ENCODE measurements around the gene AMOTL1.
"Not testable (repeated sequence)": the region's sequence is repeated elsewhere in the genome, so short reads cannot be mapped to it uniquely, and the experiment has no call there.

AMOTL1 gene

DNA sequence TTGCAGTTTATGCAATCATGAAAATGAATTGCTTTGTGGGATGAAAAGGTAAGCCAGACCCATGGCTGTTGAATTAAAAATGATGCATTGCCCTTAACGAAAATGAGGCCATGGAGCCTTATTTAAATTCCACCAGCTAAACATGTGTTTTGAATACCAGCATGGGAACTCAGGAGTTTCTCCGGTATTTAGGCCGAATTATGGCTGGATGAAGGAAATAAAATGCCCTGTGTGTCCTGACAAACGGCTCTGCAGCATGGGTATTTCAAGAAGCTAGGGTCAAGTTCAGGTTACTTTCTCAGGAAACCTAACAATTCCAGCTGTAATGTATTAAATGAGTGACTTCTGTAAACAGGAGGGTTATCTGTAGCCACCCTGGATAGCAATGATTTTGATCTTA, 38.3 kb downstream of the AMOTL1 start:
- TF ChIP-seq, protein P1, sequence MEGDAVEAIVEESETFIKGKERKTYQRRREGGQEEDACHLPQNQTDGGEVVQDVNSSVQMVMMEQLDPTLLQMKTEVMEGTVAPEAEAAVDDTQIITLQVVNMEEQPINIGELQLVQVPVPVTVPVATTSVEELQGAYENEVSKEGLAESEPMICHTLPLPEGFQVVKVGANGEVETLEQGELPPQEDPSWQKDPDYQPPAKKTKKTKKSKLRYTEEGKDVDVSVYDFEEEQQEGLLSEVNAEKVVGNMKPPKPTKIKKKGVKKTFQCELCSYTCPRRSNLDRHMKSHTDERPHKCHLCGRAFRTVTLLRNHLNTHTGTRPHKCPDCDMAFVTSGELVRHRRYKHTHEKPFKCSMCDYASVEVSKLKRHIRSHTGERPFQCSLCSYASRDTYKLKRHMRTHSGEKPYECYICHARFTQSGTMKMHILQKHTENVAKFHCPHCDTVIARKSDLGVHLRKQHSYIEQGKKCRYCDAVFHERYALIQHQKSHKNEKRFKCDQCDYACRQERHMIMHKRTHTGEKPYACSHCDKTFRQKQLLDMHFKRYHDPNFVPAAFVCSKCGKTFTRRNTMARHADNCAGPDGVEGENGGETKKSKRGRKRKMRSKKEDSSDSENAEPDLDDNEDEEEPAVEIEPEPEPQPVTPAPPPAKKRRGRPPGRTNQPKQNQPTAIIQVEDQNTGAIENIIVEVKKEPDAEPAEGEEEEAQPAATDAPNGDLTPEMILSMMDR (conservative IDR thresholded peaks at IDR 0.05), result no peak
- no peak for TF ChIP-seq ZFX (IDR thresholded peaks at IDR 0.05)
- H3K27ac ChIP-seq, result no peak overlapping the region

DNA sequence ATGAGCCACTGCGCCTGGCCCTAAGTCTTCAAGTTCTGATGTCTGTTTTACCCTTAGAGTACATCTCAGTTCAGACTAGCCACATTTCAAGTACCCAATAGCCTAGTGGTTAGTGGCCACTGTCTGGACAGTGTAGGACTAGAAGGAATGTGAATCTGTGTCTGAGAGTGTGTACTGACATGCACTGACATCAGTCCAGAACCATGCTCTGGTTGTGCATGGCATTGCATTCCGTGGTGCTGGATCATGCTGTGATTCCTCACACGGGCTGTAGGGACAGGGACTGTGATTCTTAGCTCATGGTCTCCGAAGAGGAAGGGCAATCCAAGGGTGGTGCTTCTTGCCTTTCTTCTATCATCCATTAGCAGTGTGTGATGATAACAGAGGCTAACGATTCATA, 41.1 kb downstream of the AMOTL1 start:
- no peak overlapping the region for H3K27ac ChIP-seq
- TF ChIP-seq, protein P1 (conservative IDR thresholded peaks at IDR 0.05), result no peak
- no peak for TF ChIP-seq ZFX (IDR thresholded peaks at IDR 0.05)

DNA sequence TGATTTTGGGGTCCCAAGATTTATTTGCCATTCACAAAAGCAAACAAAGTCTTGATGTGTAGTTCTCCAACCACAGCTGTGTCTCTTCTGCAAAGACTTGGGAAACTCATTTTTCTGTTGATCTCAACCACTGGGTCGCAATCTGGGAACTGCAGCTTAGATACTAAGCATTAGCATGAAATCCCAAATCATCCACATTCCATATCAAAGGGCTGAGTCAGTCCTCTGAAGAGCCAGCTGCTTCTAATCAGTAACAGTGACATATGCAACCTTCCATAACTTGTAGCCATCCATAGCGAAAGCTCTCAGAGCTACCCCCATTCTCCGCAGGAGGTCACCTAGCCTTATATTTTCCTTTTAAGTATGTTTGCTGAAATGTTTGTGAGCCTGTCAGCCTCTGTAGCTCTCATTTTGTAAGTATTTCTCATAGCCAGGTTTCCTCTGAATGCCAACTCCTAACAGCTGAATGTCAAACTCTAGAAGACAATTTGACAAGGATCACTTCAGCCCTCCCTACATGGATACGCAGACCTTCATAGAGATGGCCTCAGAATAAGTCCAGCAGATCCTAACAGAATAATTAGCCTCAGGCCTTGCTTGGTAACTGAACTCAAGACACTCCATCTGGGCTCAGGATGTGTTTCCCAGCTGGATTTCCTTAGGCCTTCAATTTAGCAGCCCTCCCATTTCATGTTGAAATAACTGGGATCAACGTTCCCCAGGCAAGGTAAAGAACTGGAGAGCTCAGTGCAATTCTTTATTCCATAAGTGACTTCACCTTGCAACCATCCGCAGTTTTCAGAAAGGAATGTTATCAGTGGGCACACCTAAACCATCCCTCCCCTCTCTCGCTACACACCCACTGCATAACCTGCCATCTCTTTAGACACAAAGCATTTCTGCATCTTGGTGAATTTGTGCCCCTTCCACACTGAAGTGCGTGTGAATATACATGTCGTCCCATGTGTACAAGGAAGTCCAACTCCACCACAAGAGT, 44.9 kb downstream of the AMOTL1 start:
- H3K27ac ChIP-seq, result not testable (repeated sequence)

DNA sequence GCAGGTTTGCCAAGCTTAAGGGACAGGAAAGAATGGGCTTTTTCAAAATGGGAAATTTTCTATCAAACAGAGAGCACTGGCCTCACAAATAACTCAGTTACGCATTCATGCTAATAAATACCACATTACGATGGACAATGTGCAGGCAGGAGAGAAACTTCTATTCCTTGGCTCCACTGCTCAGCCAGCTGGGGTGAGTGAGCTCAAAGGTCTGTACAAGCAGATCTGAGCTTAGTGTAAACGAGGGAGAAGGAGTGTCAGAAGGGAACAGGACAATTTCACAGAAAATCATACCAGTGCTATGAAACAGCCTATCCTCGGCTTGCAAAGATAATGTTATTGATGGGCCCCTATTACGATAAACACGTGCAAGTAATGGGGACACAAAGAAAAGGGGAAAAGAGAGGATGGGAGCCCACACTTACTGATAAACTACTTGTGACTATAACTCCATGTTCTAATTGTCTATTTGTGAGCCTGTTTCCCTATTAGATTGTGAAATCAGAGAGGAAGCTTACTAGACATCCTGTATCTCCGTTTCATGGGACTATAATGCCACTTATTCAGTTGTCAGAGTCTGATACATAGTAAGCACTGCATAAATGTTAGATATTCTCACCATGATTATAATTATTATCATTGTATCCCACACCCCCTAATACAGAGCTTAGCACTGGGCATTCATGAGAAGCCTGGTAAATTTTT, 46.3 kb downstream of the AMOTL1 start:
- no peak for TF ChIP-seq ZFX (IDR thresholded peaks at IDR 0.05)
- TF ChIP-seq, protein P1 (conservative IDR thresholded peaks at IDR 0.05), result no peak
- H3K27ac ChIP-seq, result no peak overlapping the region

DNA sequence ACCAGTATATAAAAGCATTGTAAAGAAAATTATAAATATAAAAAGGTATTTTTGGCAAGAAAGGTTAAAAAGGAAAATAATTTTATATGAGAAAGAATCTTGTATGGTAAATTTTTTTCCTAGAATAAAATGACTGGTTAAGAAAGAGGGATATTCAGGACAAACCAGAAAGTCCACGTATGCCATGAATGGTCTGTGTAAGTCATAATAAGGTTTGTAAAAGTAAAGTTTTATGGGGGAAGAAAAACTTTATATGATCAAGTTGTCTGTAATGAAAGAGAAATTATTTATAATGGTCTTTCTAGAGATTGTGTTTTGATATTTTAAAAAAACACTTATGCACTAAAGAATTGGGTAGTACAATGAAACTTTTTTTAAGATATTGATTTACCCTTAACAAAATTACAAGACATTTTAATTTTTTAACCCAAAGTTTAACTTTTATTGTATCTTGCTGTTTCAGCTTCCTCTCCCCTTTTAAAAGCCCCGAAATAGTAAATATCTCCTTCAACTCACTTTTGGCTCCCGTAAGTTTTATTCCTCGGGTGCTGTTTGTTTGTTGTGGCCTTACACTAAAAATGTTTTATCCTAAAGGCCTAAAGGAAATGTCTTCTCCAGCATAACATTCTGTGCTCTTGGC, 47.7 kb downstream of the AMOTL1 start:
- TF ChIP-seq, protein P1 (conservative IDR thresholded peaks at IDR 0.05), result no peak
- no peak for TF ChIP-seq ZFX (IDR thresholded peaks at IDR 0.05)
- no peak overlapping the region for H3K27ac ChIP-seq

DNA sequence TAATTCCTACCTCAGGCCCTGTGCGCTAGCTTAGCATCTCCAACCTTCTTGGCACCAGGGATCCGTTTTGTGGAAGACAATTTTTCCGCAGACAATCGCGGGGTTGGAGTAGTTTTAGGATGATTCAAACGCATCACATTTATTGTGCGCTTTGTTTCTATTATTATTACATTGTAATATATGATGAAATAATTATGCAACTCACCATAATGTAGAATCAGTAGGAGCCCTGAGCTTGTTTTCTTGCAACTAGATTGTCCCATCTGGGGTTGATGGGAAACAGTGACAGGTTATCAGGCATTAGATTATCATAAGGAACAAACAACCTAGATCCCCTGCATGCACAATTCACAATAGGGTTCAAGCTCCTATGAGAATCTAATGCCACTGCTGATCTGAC, 52.3 kb downstream of the AMOTL1 start:
- no peak overlapping the region for H3K27ac ChIP-seq
- no peak for TF ChIP-seq ZFX (IDR thresholded peaks at IDR 0.05)
- TF ChIP-seq, protein P1 (conservative IDR thresholded peaks at IDR 0.05), result no peak

DNA sequence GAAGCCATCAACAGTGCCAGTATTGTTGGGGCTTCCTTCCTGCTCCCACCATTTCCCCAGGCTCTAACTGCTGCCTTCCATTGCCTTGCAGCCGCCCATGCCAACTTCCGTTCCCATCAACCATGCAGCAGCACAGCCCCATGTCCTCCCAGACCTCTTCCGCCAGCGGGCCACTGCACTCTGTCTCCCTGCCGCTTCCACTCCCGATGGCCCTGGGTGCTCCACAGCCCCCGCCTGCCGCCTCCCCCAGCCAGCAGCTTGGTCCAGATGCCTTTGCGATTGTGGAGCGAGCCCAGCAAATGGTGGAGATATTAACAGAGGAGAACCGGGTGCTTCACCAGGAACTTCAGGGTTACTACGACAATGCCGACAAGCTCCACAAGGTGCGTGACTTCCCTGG, 53.3 kb downstream of the AMOTL1 start:
- H3K27ac ChIP-seq, result no peak overlapping the region
- TF ChIP-seq, protein P1 (conservative IDR thresholded peaks at IDR 0.05), result no peak
- TF ChIP-seq ZFX (IDR thresholded peaks at IDR 0.05), result no peak
